ENCODE measurements around the gene B3GAT1.

The B3GAT1 gene

DNA sequence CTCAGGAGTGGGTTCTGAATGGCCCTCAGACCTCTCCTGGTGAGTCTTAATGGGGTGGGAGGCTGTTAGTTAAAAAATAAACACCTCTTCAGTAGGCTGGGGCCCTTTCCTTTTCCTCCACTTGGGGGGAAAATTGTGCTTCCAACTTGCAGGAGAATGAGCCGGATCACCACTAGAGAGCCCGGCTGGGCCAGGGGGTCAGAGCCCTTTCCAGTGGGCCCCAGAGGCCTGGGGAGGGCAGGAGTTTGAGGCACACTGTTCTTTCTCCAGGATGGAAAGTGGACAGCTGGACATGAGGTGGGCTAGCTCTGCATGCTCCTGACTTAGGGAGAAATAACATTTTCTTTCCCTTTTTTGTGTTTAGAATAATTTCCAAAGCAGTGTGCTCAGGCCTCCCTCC, 32.8 kb downstream of the B3GAT1 start:
- DNase-seq (ENCODE audit: low read depth), result no peak
- TF ChIP-seq, protein P1, sequence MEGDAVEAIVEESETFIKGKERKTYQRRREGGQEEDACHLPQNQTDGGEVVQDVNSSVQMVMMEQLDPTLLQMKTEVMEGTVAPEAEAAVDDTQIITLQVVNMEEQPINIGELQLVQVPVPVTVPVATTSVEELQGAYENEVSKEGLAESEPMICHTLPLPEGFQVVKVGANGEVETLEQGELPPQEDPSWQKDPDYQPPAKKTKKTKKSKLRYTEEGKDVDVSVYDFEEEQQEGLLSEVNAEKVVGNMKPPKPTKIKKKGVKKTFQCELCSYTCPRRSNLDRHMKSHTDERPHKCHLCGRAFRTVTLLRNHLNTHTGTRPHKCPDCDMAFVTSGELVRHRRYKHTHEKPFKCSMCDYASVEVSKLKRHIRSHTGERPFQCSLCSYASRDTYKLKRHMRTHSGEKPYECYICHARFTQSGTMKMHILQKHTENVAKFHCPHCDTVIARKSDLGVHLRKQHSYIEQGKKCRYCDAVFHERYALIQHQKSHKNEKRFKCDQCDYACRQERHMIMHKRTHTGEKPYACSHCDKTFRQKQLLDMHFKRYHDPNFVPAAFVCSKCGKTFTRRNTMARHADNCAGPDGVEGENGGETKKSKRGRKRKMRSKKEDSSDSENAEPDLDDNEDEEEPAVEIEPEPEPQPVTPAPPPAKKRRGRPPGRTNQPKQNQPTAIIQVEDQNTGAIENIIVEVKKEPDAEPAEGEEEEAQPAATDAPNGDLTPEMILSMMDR (conservative IDR thresholded peaks at IDR 0.05; ENCODE audit: low read depth, low read length), result no peak

DNA sequence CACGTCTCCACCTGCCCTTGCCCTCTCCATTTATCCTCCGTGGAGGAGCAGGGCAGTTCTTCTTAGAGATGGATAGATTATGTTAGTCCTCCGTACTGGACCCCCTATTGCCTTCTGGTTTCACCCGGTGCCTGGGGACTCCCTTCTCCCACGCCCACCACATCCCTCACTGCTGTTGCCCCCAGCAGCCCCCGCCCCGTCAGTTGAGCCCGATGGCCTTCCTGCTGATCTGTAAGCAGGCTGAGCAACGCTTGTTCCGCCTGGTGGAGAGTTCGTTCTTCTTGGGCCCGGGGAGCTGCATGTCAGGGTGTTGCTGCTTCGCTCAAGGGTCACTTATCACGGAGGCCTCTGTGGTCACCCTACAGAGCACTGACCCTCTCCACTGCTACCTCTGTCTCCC, 34.2 kb downstream of the B3GAT1 start:
- no peak overlapping the region for H3K4me3 ChIP-seq (ENCODE audit: low read length)
- TF ChIP-seq, protein P1 (conservative IDR thresholded peaks at IDR 0.05; ENCODE audit: low read depth, low read length), result no peak
- no peak for DNase-seq (ENCODE audit: low read depth)

More for the DNA sequence above, 32.8 kb downstream of the B3GAT1 start:
- H3K4me3 ChIP-seq (ENCODE audit: low read length), result no peak overlapping the region

DNA sequence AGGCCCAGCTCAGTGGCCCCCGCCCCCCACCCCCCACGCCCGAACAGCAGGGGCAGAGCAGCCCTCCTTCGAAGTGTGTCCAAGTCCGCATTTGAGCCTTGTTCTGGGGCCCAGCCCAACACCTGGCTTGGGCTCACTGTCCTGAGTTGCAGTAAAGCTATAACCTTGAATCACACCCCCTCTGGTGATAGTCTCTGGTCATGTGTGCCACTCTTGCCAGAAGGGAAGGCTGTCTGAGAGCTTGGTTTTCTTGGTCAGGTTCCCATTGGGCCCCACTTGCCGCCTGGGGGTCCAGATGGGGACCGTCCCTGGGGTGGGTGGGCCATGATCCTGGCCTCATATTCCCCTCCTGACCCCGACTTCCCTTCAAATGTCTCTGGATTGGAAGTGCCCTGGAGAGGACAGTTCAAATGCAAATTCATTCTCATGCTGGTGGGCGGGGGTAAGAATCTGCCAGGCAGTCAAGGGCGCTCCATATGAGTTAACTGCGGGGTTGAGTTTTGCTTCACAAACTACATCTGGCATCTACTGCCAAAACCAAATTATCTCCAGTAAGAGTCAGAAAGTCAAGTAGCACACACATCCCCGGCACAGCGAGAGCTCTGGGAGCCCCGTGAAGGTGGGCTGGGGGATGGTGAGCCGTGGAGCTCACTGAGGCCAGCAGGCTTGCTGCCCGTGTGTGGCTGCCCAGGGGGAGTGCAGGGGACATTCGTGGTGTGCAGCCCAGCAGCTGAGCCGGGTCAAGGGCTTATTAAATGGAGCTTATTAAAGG, 35.7 kb downstream of the B3GAT1 start:
- DNase-seq (ENCODE audit: low read depth), result no peak
- TF ChIP-seq, protein P1 (conservative IDR thresholded peaks at IDR 0.05; ENCODE audit: low read depth, low read length), result no peak
- no peak overlapping the region for H3K4me3 ChIP-seq (ENCODE audit: low read length)

DNA sequence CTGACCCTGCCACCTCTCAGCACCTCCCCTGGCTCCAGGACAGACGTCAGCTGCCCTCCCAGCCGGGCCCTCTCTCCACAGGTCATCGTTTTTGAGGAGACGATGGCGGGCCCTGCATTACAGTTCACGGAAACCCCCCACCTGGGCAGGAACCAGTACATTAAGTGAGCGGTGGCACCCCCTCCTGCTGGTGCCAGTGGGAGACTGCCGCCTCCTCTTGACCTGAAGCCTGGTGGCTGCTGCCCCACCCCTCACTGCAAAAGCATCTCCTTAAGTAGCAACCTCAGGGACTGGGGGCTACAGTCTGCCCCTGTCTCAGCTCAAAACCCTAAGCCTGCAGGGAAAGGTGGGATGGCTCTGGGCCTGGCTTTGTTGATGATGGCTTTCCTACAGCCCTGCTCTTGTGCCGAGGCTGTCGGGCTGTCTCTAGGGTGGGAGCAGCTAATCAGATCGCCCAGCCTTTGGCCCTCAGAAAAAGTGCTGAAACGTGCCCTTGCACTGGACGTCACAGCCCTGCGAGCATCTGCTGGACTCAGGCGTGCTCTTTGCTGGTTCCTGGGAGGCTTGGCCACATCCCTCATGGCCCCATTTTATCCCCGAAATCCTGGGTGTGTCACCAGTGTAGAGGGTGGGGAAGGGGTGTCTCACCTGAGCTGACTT, 37.0 kb downstream of the B3GAT1 start:
- no peak for DNase-seq (ENCODE audit: low read depth)
- H3K4me3 ChIP-seq (ENCODE audit: low read length), result no peak overlapping the region
- TF ChIP-seq, protein P1 (conservative IDR thresholded peaks at IDR 0.05; ENCODE audit: low read depth, low read length), result no peak

DNA sequence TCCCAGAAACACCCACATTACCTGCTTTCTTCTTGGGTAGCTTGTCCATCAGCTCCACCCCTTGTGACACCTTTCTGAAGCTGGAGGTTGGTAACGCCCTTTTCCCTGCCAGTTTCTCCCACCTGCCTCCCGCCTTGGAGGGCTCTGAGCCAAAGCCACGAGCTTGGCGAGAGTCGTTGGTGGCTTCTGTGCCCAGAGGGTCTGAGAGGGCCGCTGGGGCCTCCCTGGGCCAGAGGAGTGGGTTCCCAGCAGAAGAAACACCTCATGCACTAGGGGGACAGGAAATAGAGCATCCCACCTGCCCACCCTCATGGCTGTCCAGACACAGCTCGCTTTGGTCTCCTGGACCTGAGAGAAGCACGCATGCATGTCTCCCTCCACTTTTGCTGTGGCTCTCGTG, 37.9 kb downstream of the B3GAT1 start:
- TF ChIP-seq, protein P1 (conservative IDR thresholded peaks at IDR 0.05; ENCODE audit: low read depth, low read length), result no peak
- H3K4me3 ChIP-seq (ENCODE audit: low read length), result no peak overlapping the region
- DNase-seq (ENCODE audit: low read depth), result no peak

DNA sequence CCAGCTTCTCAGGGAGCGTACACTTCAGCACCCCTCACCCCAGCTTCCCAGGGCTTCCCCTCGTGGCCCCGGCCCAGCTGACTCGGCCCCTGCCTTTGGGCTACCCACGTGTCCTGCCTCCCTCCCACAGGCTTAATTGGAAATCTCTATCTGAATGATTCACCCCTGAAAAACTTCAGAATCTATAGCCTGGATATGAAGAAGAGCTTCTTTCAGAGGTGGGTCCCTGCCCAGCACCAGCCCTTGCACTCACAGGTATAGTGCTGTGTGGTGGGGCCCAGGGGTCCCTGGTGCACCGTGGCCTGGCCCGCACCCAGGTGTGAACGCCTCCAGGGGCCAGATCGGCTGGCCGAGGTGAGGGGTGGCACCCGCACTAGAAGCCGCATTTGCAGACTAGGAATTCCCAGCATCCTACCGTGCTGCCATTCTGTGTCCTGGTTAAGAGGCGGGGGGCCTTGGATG, 38.4 kb downstream of the B3GAT1 start:
- TF ChIP-seq, protein P1 (conservative IDR thresholded peaks at IDR 0.05; ENCODE audit: low read depth, low read length), result no peak
- DNase-seq (ENCODE audit: low read depth), result no peak

DNA sequence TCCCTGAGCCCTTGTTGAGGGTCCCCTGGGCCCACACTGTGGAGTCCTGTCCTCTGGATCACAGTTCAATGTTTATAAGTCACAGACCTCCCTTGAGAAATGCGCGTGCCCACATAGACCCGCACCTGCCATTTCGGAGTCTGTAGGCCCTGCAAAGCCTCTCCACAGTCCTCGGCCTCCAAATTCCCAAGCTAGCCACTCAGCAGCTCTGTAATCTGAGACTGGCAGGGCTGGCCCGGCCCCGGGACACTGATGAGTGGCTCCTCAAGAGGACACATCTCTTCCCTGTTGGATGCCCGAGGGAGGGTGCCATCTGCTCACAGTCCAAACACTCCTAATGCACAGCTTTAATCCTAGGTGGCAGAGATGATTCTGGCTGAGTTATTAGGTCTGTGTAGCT, 39.1 kb downstream of the B3GAT1 start:
- TF ChIP-seq, protein P1 (conservative IDR thresholded peaks at IDR 0.05; ENCODE audit: low read depth, low read length), result no peak
- H3K4me3 ChIP-seq (ENCODE audit: low read length), result no peak overlapping the region
- DNase-seq (ENCODE audit: low read depth), result no peak

More for the DNA sequence above, 38.4 kb downstream of the B3GAT1 start:
- H3K4me3 ChIP-seq (ENCODE audit: low read length), result no peak overlapping the region
